K562 (cell line): Measurements from ENCODE around the gene FOSL2. TPM values are rescaled to one million over a fixed set of nuclear protein-coding genes. Genes with fewer than 3 reads are reported as not detected.
A peak's percentile ranks its signal among the peaks of the same experiment; 100 is the strongest.

Experiments used
- CTBP1 ChIP-seq: fragments of 450-650 bp; IDR thresholded peaks from 2 replicates; pipeline ENCODE4 v1.6.1; 2016; ENCODE audit warnings: borderline replicate concordance
- MYC ChIP-seq, 2 experiments: fragments of 250-450 bp in 1 of 2; sonication (Bioruptor Pico) in 1 of 2; IDR thresholded peaks; 2 replicates each; pipeline versions ENCODE4 v1.5.1 to v1.6.1; 2012 to 2021; ENCODE audit warnings: low read depth in 2 of 2, borderline replicate concordance in 1 of 2, improper control_type of control experiment in 1 of 2, low read length in 1 of 2, mild to moderate bottlenecking in 1 of 2, moderate library complexity in 1 of 2
- NR2C2 ChIP-seq, 2 experiments: fragments of 200-800 bp in 1 of 2; sonication (Bioruptor generic) in 1 of 2; sonication (generic) in 1 of 2; formaldehyde crosslinking in 1 of 2; IDR thresholded peaks; 2 replicates each; pipeline versions ENCODE4 v1.6.1 to v1.8.0; 2016 to 2022; ENCODE audit warnings: mild to moderate bottlenecking in 1 of 2, missing compliant biosample characterization in 1 of 2, missing genetic modification characterization in 1 of 2, missing genetic modification reagents in 1 of 2
- PHF21A ChIP-seq: fragments of 450-650 bp; IDR thresholded peaks from 2 replicates; pipeline ENCODE4 v1.6.1; 2017; ENCODE audit warnings: low read depth, borderline replicate concordance
- SMAD1 ChIP-seq: fragments of 150-350 bp; IDR thresholded peaks from 2 replicates; pipeline ENCODE4 v1.6.1; 2014; ENCODE audit warnings: low read length, low read depth; ENCODE audit not compliant: partially characterized antibody
- SRSF1 ChIP-seq: fragments of 200-400 bp; formaldehyde crosslinking; IDR thresholded peaks from 2 replicates; pipeline ENCODE4 v1.6.1; 2017; ENCODE audit warnings: mild to moderate bottlenecking, low read depth, low read length, moderate library complexity
- UBTF ChIP-seq, 2 experiments: IDR thresholded peaks; 2 replicates each; pipeline ENCODE4 v1.6.1; 2012; ENCODE audit warnings: improper control_type of control experiment in 2 of 2, low read depth in 2 of 2, low read length in 2 of 2, borderline replicate concordance in 1 of 2
- ZBTB17 ChIP-seq: fragments of 450-650 bp; formaldehyde crosslinking; IDR thresholded peaks from 2 replicates; pipeline ENCODE4 v1.4.0; 2020; ENCODE audit warnings: mild to moderate bottlenecking
- ZNF133 ChIP-seq: fragments of 250-450 bp; sonication (Bioruptor Pico); IDR thresholded peaks from 2 replicates; pipeline ENCODE4 v1.4.0; 2020; ENCODE audit warnings: mild to moderate bottlenecking
- ZNF175 ChIP-seq: fragments of 200-800 bp; sonication (Bioruptor generic); IDR thresholded peaks from 2 replicates; pipeline ENCODE4 v1.6.1; 2016; ENCODE audit warnings: low read depth, mild to moderate bottlenecking, missing genetic modification characterization, missing compliant biosample characterization
- ZNF23 ChIP-seq: fragments of 250-450 bp; sonication (Bioruptor Pico); IDR thresholded peaks from 2 replicates; pipeline ENCODE4 v1.4.0; 2020; ENCODE audit warnings: mild to moderate bottlenecking
- ZNF766 ChIP-seq: fragments of 200-800 bp; sonication (Bioruptor generic); conservative IDR thresholded peaks from 2 replicates; pipeline ENCODE4 v1.6.1; 2016; ENCODE audit warnings: missing genetic modification characterization, missing compliant biosample characterization
- polyA plus RNA-seq, 8 experiments: library from polyadenylated mRNA; depleted of rRNA in 4 of 8; stranded (reverse) in 5 of 8; unstranded in 3 of 8; fragments of >200 nt; fragmentation: Nextera tagmentation in 2 of 8; fragmentation: Illumina TruSeq in 1 of 8; extraction: Ambion mirVana in 2 of 8; extraction: Trizol in 1 of 8; gene quantifications; 2 replicates each; pipeline versions ENCODE4 v1.2.1 to v1.2.3, GENCODE V29; 2011 to 2014; ENCODE audit warnings: inconsistent platforms in 1 of 8, missing spikeins in 1 of 8
- total RNA-seq, 7 experiments: library from RNA; depleted of rRNA in 6 of 7; stranded (reverse); fragments of >200 nt in 6 of 7; fragmentation: Illumina TruSeq in 2 of 7; extraction: Trizol in 2 of 7; gene quantifications; 2 replicates each; pipeline versions ENCODE4 v1.2.1 to v1.2.3, GENCODE V29; 2011 to 2021; ENCODE audit warnings: low replicate concordance in 1 of 7

FOSL2 gene
- total and polyA plus RNA-seq, 9 of the 15 experiments (the other 6 are each of a cell fraction or from before 2014, with no cell fraction given), result 0.04 to 2.9 (median 0.80) TPM

DNA sequence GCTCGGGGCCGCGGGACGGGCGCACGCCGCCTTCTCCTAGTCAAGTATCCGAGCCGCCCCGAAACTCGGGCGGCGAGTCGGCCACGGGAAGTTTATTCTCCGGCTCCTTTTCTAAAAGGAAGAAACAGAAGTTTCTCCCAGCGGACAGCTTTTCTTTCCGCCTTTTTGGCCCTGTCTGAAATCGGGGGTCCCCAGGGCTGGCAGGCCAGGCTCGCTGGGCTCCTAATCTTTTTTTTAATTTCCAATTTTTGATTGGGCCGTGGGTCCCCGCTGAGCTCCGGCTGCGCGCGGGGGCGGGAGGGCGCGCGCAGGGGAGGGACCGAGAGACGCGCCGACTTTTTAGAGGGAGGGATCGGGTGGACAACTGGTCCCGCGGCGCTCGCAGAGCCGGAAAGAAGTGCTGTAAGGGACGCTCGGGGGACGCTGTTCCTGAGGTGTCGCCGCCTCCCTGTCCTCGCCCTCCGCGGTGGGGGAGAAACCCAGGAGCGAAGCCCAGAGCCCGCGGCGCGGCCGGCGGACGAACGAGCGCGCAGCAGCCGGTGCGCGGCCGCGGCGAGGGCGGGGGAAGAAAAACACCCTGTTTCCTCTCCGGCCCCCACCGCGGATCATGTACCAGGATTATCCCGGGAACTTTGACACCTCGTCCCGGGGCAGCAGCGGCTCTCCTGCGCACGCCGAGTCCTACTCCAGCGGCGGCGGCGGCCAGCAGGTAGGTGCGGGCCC, 617 bp downstream of the FOSL2 start (continued):
- 0 out of 2 replicates have a peak, but pooled peaks have one; percentile 12 for TF ChIP-seq MYC (IDR thresholded peaks at IDR 0.05; ENCODE audit: low read depth, low read length)
- no peak for TF ChIP-seq MYC (CRISPR knock-in tag; IDR thresholded peaks at IDR 0.05; ENCODE audit: borderline replicate concordance, low read depth)
- 0 out of 2 replicates have a peak, but pooled peaks have one; percentile 19 for TF ChIP-seq PHF21A
- TF ChIP-seq NR2C2 (CRISPR knock-in tag; IDR thresholded peaks at IDR 0.05), result no peak
- TF ChIP-seq NR2C2 (tag; IDR thresholded peaks at IDR 0.05), result peak; percentile 16; the same call in 1 of the 2 replicates
- no peak for TF ChIP-seq ZNF23 (CRISPR knock-in tag)
- peak; percentile 78 for TF ChIP-seq CTBP1
- no peak for TF ChIP-seq ZBTB17
- TF ChIP-seq UBTF (IDR thresholded peaks at IDR 0.05; ENCODE audit: borderline replicate concordance in 1 of 2, low read depth in 2 of 2, low read length in 2 of 2), result 0 out of 4 replicates have a peak, but pooled peaks have one; percentile 46 to 57
- TF ChIP-seq SMAD1, result no peak
- 0 out of 2 replicates have a peak, but pooled peaks have one; percentile 42 for TF ChIP-seq ZNF175 (CRISPR knock-in tag)
- 0 out of 2 replicates have a peak, but pooled peaks have one; percentile 32 for TF ChIP-seq ZNF766 (CRISPR knock-in tag)
- no peak for TF ChIP-seq SRSF1
- no peak for TF ChIP-seq ZNF133 (CRISPR knock-in tag)
